Brain microvascular endothelial cell (primary cell): ENCODE data around the gene CEP164.

Experiments
- DNase-seq: peaks from one replicate; pipeline ENCODE4 v3.0.0-alpha.2; 2020
- H3K27ac ChIP-seq: fragments of 250-450 bp; sonication (Bioruptor Pico); 2 replicates; pipeline ENCODE4 v1.5.1; 2020; ENCODE audit warnings: mild to moderate bottlenecking, moderate library complexity
- H3K27me3 ChIP-seq: fragments of 250-450 bp; sonication (Bioruptor Pico); replicated peaks from 2 replicates; pipeline ENCODE4 v1.5.1; 2020; ENCODE audit warnings: mild to moderate bottlenecking
- H3K36me3 ChIP-seq: fragments of 250-450 bp; sonication (Bioruptor Pico); replicated peaks from 2 replicates; pipeline ENCODE4 v1.5.1; 2020; ENCODE audit warnings: mild to moderate bottlenecking
- H3K4me3 ChIP-seq: 2 replicates; pipeline ENCODE4 v1.5.1; 2011; ENCODE audit warnings: low read depth, mild to moderate bottlenecking, control low read depth, low read length, moderate library complexity
- in situ Hi-C: cut with HindIII; loops from 2 replicates; pipeline ENCODE4 v1.10.0; 2017; ENCODE audit warnings: low sequenced_read_pairs, low pct_ligation_motif_present
- TF ChIP-seq, protein P1 (sequence below): IDR thresholded peaks from 2 replicates; pipeline ENCODE4 v1.5.1; 2011; ENCODE audit warnings: low read depth, mild to moderate bottlenecking, moderate library complexity, low read length, control low read depth, inconsistent platforms; ENCODE audit errors: missing control alignments

Gene CEP164

DNA sequence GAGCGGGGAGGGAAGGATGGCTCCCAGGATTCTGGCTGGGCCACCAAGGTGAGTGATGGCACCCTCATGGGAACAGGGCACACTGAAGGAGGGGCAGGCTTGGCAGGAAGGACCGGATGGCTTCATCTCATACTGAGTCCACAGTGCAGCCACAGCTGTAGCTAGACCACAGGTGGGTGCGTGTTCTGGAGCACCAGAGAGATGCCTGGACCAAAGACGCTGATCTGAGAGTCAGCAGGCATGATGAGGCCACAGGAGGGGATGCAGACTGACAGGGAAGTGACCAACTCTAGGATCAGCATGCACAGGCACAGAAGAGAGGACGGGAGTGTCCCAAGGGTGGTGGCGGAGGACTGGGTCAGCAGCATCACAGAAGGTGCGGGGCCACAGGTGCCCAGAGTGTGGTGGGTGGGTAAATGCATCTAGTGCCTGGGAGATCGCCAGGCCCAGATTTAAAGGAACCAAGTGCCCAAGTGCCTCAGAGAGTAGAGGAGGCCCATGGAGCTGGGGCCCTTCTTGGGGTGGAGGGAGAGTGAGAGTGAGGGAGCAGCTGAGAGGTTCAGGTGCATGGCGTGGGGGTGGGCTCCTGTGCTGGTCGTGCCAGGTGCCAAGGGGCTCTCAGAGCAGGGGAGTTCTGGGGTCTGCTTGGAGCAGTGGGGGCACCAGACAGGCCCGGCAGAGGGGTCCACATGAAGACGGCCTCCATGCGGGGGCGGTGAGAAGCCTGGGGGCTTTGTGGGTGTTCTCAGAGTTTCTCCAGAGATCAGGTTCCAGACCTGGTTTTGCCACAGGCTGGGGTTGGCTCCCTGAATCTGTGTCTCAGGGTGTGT is 113.7 kb downstream of the CEP164 start:
- in situ Hi-C loops, result loop anchor here (25.0 kb wide), 1 partner anchor 371 kb away; the partner anchor contains the start of gene FXYD2
- no peak overlapping the region for H3K27ac ChIP-seq
- H3K4me3 ChIP-seq, result no peak overlapping the region
- TF ChIP-seq, protein P1, sequence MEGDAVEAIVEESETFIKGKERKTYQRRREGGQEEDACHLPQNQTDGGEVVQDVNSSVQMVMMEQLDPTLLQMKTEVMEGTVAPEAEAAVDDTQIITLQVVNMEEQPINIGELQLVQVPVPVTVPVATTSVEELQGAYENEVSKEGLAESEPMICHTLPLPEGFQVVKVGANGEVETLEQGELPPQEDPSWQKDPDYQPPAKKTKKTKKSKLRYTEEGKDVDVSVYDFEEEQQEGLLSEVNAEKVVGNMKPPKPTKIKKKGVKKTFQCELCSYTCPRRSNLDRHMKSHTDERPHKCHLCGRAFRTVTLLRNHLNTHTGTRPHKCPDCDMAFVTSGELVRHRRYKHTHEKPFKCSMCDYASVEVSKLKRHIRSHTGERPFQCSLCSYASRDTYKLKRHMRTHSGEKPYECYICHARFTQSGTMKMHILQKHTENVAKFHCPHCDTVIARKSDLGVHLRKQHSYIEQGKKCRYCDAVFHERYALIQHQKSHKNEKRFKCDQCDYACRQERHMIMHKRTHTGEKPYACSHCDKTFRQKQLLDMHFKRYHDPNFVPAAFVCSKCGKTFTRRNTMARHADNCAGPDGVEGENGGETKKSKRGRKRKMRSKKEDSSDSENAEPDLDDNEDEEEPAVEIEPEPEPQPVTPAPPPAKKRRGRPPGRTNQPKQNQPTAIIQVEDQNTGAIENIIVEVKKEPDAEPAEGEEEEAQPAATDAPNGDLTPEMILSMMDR, result no peak
- DNase-seq, result no peak
- no peaks in the 10 kb centered on the region for H3K36me3 ChIP-seq
- H3K27me3 ChIP-seq, result peaks cover 24% of the 10 kb centered on the region

DNA sequence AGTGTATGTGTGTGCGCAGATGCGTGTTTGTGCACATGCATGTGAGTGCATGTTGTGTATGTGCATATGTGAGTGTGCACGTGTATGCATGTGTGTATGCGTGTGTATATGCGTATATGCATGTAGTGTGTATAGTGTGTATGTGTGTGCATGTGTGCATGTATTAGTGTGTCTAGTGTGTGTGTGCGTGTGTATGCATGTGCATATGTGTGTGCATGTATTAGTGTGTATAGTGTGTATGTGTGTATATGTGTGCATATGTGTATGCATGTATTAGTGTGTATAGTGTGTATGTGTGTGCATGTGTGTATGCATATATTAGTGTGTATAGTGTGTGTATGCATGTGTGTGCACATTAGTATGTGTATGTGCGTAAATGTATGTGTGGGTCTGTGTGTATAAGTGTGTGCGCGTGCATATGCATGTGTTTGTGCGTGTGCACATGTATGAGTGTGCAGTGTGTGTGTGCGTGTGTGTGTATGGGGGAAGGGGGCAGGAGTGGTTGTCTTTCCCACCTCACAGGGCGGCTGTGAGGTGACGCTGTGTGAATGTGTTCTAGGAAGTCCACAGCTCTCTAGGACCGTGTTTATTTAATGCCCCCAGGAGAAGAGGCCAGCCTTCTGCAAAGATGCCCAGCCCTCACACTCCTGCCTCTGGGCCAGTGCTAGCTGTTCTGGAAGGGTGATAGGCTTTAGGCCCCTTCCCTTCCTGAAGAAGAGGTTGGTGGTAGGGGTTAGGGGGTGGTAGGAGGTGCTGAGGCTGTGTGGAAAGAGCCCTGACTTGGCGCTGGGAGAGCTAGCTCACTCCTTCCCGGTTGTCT is 114.6 kb downstream of the CEP164 start:
- peaks cover 24% of the 10 kb centered on the region for H3K27me3 ChIP-seq
- TF ChIP-seq, protein P1, result no peak
- H3K36me3 ChIP-seq, result no peaks in the 10 kb centered on the region

DNA sequence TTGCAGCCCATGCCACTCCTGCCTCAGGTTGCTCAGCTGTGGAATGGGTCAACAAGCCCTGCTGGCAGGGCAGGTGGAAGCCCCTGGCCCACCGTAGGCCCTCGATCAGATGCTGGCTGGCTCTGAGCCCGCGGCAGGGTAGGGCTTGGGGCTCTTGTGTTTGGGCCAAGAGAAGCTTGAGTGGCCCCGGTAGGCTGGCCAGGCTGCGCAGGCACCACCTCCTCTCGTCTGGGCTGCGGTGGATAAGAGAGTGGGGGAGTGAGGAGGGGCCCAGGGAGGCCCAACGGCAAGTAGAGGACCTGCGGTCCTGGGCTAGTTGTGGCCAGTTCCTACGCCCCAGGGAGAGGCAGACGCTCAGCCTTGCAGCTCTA is 115.2 kb downstream of the CEP164 start:
- in situ Hi-C loops, result loop anchor here (25.0 kb wide), 1 partner anchor 369 kb away; the partner anchor contains the start of gene FXYD2
- H3K27me3 ChIP-seq, result peaks cover 24% of the 10 kb centered on the region
- H3K4me3 ChIP-seq, result no peak overlapping the region
- no peak overlapping the region for H3K27ac ChIP-seq
- no peaks in the 10 kb centered on the region for H3K36me3 ChIP-seq
- DNase-seq, result no peak
- TF ChIP-seq, protein P1, result no peak

More for the DNA sequence above, 114.6 kb downstream of the CEP164 start:
- no peak overlapping the region for H3K27ac ChIP-seq
- no peak overlapping the region for H3K4me3 ChIP-seq
- in situ Hi-C loops, result loop anchor here (25.0 kb wide), 1 partner anchor 370 kb away; the partner anchor contains the start of gene FXYD2
- no peak for DNase-seq

DNA sequence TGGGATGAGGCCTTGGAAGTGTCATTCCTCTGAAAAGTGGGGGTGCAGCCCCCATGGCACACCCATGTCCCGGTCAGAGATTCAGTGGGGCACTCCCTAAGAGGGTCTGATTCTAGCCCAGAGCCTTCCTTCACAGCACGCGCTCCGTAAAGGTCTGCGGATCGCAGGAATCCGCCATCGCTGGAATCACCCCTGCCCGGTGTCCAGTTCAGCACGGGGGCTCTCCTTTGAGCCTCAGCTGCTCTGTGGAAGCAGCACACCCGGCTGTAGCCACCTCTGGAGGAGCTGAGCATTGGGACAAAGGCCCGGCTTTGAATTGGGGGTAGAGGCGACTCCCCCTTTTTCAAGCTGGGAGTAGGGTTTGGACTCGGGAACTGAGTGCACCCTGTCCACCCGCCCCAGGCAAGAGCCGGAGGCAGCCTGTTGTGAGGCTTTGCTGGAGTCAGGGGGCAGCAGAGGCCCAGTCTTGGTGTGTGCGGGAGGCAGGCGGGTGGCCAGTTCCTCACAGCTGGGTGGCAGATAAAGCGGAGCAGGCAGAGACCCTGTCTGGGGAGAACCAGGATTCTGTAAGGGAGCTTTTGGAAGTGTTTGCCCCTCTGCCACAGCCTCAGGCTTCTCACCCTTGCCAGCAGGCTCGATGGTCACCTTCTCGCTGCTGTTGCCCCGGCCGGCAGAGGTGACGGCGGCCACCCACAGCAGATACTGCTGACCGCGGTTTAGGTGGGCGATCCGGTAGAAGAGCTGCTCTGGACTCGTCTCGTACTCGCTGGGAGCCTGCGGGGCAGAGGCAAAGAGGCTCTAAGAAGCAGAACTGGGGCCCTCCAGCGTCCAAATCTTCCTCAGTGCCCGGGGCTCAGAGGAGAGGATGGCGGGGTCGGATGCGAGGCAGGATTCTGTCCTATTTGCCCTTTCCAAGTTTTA is 115.9 kb downstream of the CEP164 start:
- in situ Hi-C loops, result loop anchor here (25.0 kb wide), 1 partner anchor 369 kb away; the partner anchor contains the start of gene FXYD2
- Histone ChIP-seq H3K36me3 (no peaks in the 10 kb centered on the region), H3K27me3 (peaks cover 24% of the 10 kb centered on the region), H3K27ac (no peak overlapping the region), H3K4me3 (no peak overlapping the region)
- DNase-seq, result peak; percentile 26
- TF ChIP-seq, protein P1, result peak; percentile 79

DNA sequence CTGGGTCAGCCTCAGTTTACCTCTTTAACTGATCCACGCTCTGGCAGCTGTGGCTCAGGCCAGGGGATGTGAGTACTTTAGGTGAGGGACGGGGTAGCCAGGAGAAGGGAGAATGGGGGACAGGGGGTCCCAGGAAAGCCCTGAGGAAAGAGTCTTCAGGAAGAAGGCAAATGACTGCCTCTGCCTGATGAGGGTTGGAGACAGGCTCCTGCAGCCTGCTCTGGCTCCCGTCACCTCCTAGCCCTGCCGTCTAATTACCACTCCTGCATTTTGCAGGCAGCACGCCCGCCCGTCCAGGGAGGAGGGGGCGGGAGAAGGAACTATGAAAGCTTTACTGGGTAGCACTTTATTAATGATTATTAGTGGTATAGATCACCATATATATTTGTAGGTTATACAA is 116.6 kb downstream of the CEP164 start:
- Histone ChIP-seq H3K36me3 (no peaks in the 10 kb centered on the region), H3K4me3 (no peak overlapping the region), H3K27ac (no peak overlapping the region), H3K27me3 (peaks cover 24% of the 10 kb centered on the region)
- DNase-seq, result no peak
- in situ Hi-C loops, result loop anchor here (25.0 kb wide), 1 partner anchor 368 kb away; the partner anchor contains the start of gene FXYD2
- TF ChIP-seq, protein P1, result no peak
